NCI-H2081 treated with DMSO at 0.1 percent for 48 hours (cell line): Measurements from ENCODE around the gene TRIM17.

ENCODE experiments used
- DNase-seq: peaks from one replicate; lab custom pipeline; 2025; lab: John Stamatoyannopoulos, UW

The TRIM17 gene

GRCh38 chr1:228378090-228378872, 38.4 kb downstream of the TRIM17 start:
- DNase-seq: peak; percentile 3

GRCh38 chr1:228377664-228378089, 39.0 kb downstream of the TRIM17 start:
- no peak for DNase-seq

- DNase-seq: no peak
Measured at GRCh38 chr1:228376651-228377631, 39.7 kb downstream of the TRIM17 start.

DNA sequence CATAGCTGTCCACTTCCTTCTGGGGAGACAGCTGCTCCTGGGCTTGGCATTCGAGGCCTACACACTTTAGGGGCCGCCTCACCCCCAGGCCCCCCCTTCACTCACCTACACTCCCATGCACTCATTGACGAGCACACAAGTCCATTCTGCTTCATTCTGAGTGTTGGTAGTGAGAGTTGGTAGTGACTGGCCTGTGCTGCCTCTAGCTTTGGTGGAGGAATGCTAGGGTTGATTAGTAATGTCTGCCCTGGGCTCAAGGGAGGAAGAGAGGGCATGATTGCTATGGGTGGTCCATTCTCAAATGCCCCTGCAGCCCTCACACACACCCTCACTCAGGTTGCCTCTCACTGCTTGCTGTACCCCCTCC, 40.4 kb downstream of the TRIM17 start:
- DNase-seq: no peak

DNA sequence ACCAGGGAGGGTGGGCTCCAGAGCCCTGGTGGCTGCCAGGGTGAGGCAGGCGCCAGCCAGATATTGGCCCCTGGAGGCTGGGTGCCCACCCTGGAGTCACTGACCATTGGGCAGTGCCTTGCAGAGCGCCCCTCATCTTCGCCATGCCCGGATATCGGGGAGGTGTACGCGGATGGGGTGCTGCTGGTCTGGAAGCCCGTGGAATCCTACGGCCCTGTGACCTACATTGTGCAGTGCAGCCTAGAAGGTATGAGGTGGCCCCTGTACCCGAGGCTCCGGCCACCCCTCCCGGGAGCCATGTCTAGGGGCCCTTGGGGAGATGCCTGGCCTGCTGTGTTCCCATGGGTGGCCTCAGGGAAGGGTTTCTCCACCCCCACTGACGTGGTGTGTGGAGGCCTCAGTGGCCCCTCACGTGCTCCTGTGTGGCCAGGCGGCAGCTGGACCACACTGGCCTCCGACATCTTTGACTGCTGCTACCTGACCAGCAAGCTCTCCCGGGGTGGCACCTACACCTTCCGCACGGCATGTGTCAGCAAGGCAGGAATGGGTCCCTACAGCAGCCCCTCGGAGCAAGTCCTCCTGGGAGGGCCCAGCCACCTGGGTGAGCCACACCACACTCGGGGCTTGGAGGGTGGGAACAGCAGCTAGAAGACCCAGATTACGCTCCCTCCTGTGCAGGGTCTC, 40.9 kb downstream of the TRIM17 start:
- DNase-seq: no peak

- DNase-seq: no peak
Measured at GRCh38 chr1:228374711-228375577, 41.7 kb downstream of the TRIM17 start.

- no peak for DNase-seq
Measured at GRCh38 chr1:228373681-228374571, 42.7 kb downstream of the TRIM17 start.

DNA sequence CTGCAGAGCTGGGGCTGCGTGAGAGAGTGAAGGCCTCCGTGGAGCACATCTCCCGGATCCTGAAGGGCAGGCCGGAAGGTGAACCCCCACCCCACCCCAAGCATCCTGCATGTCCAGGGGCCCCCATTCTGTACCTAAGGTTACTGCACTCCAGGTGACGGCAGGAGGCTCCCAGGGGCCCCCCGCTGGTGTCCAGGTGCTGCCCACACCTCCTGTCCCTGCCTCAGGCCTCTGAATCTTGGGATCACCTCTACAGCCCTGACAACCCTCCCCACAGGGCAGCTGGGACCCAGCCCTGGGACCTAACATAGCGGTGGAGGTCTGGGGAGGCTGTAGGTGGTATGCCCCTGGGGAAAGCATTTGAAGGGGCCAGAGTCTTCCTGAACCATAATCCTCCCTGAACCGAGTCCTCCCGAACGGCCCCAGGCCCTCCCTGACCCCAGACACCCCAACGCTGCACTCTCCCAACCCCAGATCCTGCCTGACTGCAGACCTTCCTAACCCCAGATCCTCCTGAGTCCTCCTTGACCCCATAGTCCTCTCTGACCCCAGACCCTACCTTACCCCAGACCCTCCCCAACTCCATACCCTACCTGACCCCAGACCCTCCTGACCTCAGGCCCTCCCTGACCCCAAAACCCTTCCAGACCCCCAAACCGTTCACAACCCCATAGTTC, 43.5 kb downstream of the TRIM17 start:
- DNase-seq: no peak

GRCh38 chr1:228372183-228373003, 44.3 kb downstream of the TRIM17 start:
- no peak for DNase-seq

DNA sequence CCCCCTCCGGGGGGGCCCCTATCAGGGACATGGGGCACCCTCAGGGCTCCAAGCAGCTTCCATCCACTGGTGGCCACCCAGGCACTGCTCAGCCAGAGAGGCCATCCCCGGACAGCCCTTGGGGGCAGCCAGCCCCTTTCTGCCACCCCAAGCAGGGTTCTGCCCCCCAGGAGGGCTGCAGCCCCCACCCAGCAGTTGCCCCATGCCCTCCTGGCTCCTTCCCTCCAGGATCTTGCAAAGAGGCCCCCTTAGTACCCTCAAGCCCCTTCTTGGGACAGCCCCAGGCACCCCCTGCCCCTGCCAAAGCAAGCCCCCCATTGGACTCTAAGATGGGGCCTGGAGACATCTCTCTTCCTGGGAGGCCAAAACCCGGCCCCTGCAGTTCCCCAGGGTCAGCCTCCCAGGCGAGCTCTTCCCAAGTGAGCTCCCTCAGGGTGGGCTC, 44.9 kb downstream of the TRIM17 start:
- DNase-seq: no peak

- DNase-seq: no peak
Measured at GRCh38 chr1:228370941-228371740, 45.5 kb downstream of the TRIM17 start.

- no peak for DNase-seq
Measured at GRCh38 chr1:228370439-228370940, 46.2 kb downstream of the TRIM17 start.

GRCh38 chr1:228369608-228370438, 46.8 kb downstream of the TRIM17 start:
- no peak for DNase-seq

DNA sequence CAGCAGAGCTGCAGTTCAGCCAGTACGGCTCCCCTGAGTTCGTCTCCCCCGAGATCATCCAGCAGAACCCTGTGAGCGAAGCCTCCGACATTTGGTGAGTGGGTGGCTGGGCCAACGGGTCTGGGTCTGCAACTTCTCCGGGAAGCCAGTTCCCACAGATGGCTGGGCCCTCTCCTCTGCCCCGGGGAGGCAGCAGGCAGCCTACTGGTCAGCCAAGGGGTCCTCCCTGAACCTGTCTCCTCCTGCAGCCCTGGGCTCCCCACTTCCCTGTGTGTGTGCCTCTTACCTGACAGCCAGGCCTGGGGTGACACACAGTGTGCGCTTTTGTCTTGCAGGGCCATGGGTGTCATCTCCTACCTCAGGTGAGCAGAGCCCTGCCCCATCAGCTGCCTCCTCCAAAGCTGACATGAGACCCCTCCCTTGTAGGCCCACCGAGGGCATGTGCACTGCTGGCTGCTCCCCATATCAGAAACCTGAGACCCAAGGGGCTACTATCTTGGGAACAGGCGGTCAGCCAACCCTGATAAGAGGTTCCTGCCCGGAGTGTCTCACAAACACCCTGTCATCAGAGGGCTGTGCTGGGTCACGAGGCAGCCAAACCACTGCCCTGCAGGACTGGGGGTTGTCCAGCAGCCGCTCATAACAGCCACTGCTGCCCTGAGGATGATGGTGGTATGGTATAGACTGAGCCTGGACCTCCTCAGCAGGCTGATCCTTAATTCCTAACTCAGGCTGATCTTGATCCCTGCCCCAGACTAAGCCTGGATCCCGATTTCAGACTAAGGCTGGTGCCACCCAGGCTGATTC, 47.7 kb downstream of the TRIM17 start:
- DNase-seq: no peak

DNA sequence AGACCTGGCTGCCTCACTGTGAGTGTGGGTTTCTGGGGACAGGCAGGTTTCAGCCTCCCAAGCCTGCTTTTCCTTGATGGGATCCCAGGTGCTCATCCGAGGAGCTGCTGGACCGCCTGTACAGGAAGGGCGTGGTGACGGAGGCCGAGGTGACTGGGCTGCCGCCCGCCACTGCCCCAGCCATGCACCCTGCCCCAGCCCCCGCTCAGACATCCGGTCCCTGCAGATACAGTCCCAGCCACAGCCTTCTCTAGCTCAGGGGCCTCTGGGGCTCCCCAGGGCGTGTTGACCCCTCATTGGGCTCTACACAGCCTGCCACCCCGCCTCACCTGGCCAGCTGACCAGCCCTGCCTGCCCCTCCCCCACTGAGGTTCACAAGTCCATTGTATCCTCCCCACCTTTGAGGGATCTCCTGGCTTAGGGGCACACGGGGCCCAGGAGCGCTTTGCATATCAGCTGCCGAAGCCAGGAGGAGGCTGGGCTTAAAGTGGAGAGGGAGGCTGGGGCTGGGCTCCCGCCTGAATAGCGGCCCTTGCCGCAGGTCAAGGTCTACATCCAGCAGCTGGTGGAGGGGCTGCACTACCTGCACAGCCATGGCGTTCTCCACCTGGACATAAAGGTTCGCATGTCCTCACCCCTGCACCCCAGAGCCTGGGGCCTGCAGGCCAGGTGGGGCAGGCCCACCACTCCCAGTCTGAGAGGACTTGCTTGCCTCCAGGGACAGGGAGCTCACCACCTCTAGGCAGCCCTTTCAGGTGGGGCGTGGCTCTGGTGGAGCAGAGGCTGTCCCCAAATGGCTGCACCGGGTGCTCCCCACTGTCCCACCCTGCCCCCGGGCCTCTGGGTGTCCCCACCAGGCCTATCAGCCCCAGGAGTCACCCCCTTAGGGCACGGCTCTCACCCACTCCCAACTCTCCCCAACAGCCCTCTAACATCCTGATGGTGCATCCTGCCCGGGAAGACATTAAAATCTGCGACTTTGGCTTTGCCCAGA, 48.6 kb downstream of the TRIM17 start:
- no peak for DNase-seq
